ENCODE measurements around the gene KCNJ14.

The KCNJ14 gene

GRCh38 chr19:48455171-48455907 lies at the start of gene KCNJ14:
KCNJ14 (plus strand) TSS chr19:48455574; CDS start chr19:48461725, 6,151 bp downstream.
- DNase-seq (ENCODE audit: low spot score) = no peak

- no peak for DNase-seq (ENCODE audit: low spot score)
These were observed 49.5 kb upstream of the KCNJ14 start for GRCh38 chr19:48405850-48406249.

- peak; percentile 61 for DNase-seq (ENCODE audit: low spot score)
These were observed 41.3 kb upstream of the KCNJ14 start for GRCh38 chr19:48413879-48414587.

- DNase-seq (ENCODE audit: low spot score) = peak; percentile 51
These were observed 40.0 kb upstream of the KCNJ14 start for GRCh38 chr19:48415395-48415794.

GRCh38 chr19:48415806-48416221 lies 39.6 kb upstream of the KCNJ14 start:
- no peak for DNase-seq (ENCODE audit: low spot score)

- no peak for DNase-seq (ENCODE audit: low spot score)
These were observed 38.0 kb upstream of the KCNJ14 start for GRCh38 chr19:48417421-48417820.

- DNase-seq (ENCODE audit: low spot score) = no peak
These were observed 36.9 kb upstream of the KCNJ14 start for GRCh38 chr19:48418317-48419064.

GRCh38 chr19:48419158-48419920 lies 36.0 kb upstream of the KCNJ14 start:
- DNase-seq (ENCODE audit: low spot score) = peak; percentile 58

GRCh38 chr19:48421548-48421947 lies 33.8 kb upstream of the KCNJ14 start:
- no peak for DNase-seq (ENCODE audit: low spot score)

- peak; percentile 75 for DNase-seq (ENCODE audit: low spot score)
These were observed 30.6 kb upstream of the KCNJ14 start for GRCh38 chr19:48424694-48425219.

- DNase-seq (ENCODE audit: low spot score) = no peak
These were observed 26.7 kb upstream of the KCNJ14 start for GRCh38 chr19:48428670-48429069.

GRCh38 chr19:48433337-48433736 lies 22.0 kb upstream of the KCNJ14 start:
- no peak for DNase-seq (ENCODE audit: low spot score)

- DNase-seq (ENCODE audit: low spot score) = no peak
These were observed 18.8 kb upstream of the KCNJ14 start for GRCh38 chr19:48436586-48436985.

- no peak for DNase-seq (ENCODE audit: low spot score)
These were observed 13.9 kb upstream of the KCNJ14 start for GRCh38 chr19:48441360-48442050.

GRCh38 chr19:48442116-48443035 lies 13.0 kb upstream of the KCNJ14 start:
- DNase-seq (ENCODE audit: low spot score) = no peak

GRCh38 chr19:48443256-48443655 lies 12.1 kb upstream of the KCNJ14 start:
- peak; percentile 35 for DNase-seq (ENCODE audit: low spot score)

GRCh38 chr19:48443731-48444128 lies 11.6 kb upstream of the KCNJ14 start:
- no peak for DNase-seq (ENCODE audit: low spot score)

GRCh38 chr19:48444129-48444935 lies 11.0 kb upstream of the KCNJ14 start:
- DNase-seq (ENCODE audit: low spot score) = no peak

GRCh38 chr19:48444936-48445200 lies 10.5 kb upstream of the KCNJ14 start:
- DNase-seq (ENCODE audit: low spot score) = no peak

- peak; percentile 92 for DNase-seq (ENCODE audit: low spot score)
These were observed 10.1 kb upstream of the KCNJ14 start for GRCh38 chr19:48445256-48445605.
